ENCODE data around the gene MYH15.

DNA sequence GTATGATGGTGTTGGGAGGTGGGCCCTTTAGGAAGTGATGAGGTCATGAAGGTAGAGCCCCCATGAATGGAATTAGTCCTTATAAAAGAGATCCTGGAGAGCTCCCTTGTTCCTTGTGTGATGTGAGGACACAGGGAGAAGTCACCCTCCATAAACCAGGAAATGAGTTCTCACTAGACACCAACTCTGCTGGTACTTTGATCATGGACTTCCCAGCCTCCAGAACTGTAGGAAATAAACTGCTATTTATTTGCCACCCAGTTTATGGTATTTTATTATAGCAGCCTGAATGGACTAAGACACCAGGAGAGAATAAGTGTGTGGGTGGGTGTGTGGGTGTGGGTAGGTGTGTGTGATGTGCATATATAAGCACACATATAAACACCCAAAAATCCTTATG lies 71.9 kb downstream of the MYH15 start:
- TF ChIP-seq, protein P1, sequence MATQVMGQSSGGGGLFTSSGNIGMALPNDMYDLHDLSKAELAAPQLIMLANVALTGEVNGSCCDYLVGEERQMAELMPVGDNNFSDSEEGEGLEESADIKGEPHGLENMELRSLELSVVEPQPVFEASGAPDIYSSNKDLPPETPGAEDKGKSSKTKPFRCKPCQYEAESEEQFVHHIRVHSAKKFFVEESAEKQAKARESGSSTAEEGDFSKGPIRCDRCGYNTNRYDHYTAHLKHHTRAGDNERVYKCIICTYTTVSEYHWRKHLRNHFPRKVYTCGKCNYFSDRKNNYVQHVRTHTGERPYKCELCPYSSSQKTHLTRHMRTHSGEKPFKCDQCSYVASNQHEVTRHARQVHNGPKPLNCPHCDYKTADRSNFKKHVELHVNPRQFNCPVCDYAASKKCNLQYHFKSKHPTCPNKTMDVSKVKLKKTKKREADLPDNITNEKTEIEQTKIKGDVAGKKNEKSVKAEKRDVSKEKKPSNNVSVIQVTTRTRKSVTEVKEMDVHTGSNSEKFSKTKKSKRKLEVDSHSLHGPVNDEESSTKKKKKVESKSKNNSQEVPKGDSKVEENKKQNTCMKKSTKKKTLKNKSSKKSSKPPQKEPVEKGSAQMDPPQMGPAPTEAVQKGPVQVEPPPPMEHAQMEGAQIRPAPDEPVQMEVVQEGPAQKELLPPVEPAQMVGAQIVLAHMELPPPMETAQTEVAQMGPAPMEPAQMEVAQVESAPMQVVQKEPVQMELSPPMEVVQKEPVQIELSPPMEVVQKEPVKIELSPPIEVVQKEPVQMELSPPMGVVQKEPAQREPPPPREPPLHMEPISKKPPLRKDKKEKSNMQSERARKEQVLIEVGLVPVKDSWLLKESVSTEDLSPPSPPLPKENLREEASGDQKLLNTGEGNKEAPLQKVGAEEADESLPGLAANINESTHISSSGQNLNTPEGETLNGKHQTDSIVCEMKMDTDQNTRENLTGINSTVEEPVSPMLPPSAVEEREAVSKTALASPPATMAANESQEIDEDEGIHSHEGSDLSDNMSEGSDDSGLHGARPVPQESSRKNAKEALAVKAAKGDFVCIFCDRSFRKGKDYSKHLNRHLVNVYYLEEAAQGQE (IDR thresholded peaks at IDR 0.05; ENCODE audit: insufficient read depth in 1 of 2, low read depth in 2 of 2, low read length in 1 of 2), result no peak
- TF ChIP-seq CTCF (IDR thresholded peaks at IDR 0.05) (no peak), TCF7L2 (IDR thresholded peaks at IDR 0.05; ENCODE audit: low read depth, low read length) (no peak), POLR2AphosphoS5 (IDR thresholded peaks at IDR 0.05; ENCODE audit: low read depth, low read length) (no peak), SIN3A (IDR thresholded peaks at IDR 0.05; ENCODE audit: borderline replicate concordance, insufficient read depth, low read depth, low read length) (no peak)
